ENCODE data around the gene NAALADL2. TPM values are rescaled to one million over a fixed set of nuclear protein-coding genes. Genes with fewer than 3 reads are reported as not detected.

Gene NAALADL2
- total RNA-seq, 2 experiments from 2014 or later = 0.30 to 1.2 TPM

GRCh38 chr3:175274474-175275218 lies 415.5 kb downstream of the NAALADL2 start:
- no peak for DNase-seq
- Histone ChIP-seq H3K4me1 (ENCODE audit: insufficient read depth, low read length) (no peaks in the 10 kb centered on the region), H3K36me3 (ENCODE audit: insufficient read depth, low read length) (no peaks in the 10 kb centered on the region), H3K27me3 (ENCODE audit: control insufficient read depth in 1 of 2, insufficient read depth in 2 of 2, low read length in 2 of 2) (no peaks in the 10 kb centered on the region), H3K4me3 (ENCODE audit: low read length) (no peak overlapping the region), H3K27ac (ENCODE audit: low read depth in 1 of 2, low read length in 2 of 2) (no peak overlapping the region), H3K9me3 (ENCODE audit: control insufficient read depth in 1 of 2, insufficient read depth in 1 of 2, low read length in 2 of 2) (peaks cover 0 to 4% of the 10 kb centered on the region in 2 experiments)
- CTCF ChIA-PET = no interaction called here
- intact Hi-C loops (cut with DNase I, micrococcal nuclease) = no loop called here
- no peak for TF ChIP-seq CTCF (IDR thresholded peaks at IDR 0.05)
- Mint-ChIP-seq H3K4me3 (no peak overlapping the region), H3K27me3 (no peaks in the 10 kb centered on the region), H3K36me3 (ENCODE audit: low read depth) (no peaks in the 10 kb centered on the region), H3K9me3 (peaks cover 3% of the 10 kb centered on the region), H3K4me1 (ENCODE audit: low read depth) (no peaks in the 10 kb centered on the region), H3K27ac (no peak overlapping the region)
- POLR2A ChIA-PET = no interaction called here
- ATAC-seq (ENCODE audit: poor library complexity) = no peak

DNA sequence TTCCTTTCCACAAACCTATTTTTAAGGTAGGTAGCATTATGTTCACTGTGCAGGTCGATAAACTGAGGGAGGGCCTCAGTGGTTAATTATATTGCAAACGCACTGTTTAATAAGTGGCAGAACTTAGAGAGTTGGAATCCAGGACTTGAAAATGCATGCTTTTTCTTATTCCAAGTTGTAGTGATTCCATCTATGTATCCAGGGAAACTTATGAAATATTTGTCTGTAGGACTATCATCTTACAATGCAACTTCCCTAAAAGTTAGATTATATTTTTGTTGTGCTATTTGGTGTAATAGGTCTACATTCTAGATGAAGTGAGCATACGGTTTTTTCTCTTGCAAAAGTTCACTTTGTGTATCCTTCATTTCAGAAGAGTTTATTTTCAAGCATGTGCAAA lies 419.5 kb downstream of the NAALADL2 start:
- DNase-seq (no peak), ATAC-seq (ENCODE audit: poor library complexity) (no peak)
- Mint-ChIP-seq H3K9me3 (peaks cover 3% of the 10 kb centered on the region), H3K4me3 (no peak overlapping the region), H3K27ac (no peak overlapping the region), H3K4me1 (ENCODE audit: low read depth) (no peaks in the 10 kb centered on the region), H3K27me3 (no peaks in the 10 kb centered on the region), H3K36me3 (ENCODE audit: low read depth) (no peaks in the 10 kb centered on the region)
- no peak overlapping the region for H3K27ac ChIP-seq (ENCODE audit: low read depth in 1 of 2, low read length in 2 of 2)
- H3K4me3 ChIP-seq (ENCODE audit: low read length) = no peak overlapping the region
- intact Hi-C loops (cut with DNase I, micrococcal nuclease) = no loop called here
- POLR2A ChIA-PET = no interaction called here
- no peaks in the 10 kb centered on the region for H3K36me3 ChIP-seq (ENCODE audit: insufficient read depth, low read length)
- H3K27me3 ChIP-seq (ENCODE audit: control insufficient read depth in 1 of 2, insufficient read depth in 2 of 2, low read length in 2 of 2) = no peaks in the 10 kb centered on the region
- CTCF ChIA-PET = no interaction called here
- no peaks in the 10 kb centered on the region for H3K9me3 ChIP-seq (ENCODE audit: control insufficient read depth in 1 of 2, insufficient read depth in 1 of 2, low read length in 2 of 2)
- no peaks in the 10 kb centered on the region for H3K4me1 ChIP-seq (ENCODE audit: insufficient read depth, low read length)
- no peak for TF ChIP-seq CTCF (IDR thresholded peaks at IDR 0.05)

- Histone ChIP-seq H3K4me1 (ENCODE audit: insufficient read depth, low read length) (no peaks in the 10 kb centered on the region), H3K9me3 (ENCODE audit: control insufficient read depth in 1 of 2, insufficient read depth in 1 of 2, low read length in 2 of 2) (no peaks in the 10 kb centered on the region), H3K27ac (ENCODE audit: low read depth in 1 of 2, low read length in 2 of 2) (no peak overlapping the region), H3K27me3 (ENCODE audit: control insufficient read depth in 1 of 2, insufficient read depth in 2 of 2, low read length in 2 of 2) (no peaks in the 10 kb centered on the region), H3K36me3 (ENCODE audit: insufficient read depth, low read length) (no peaks in the 10 kb centered on the region), H3K4me3 (ENCODE audit: low read length) (no peak overlapping the region)
- TF ChIP-seq CTCF (IDR thresholded peaks at IDR 0.05) = no peak
- POLR2A ChIA-PET = no interaction called here
- no peak overlapping the region for H3K27ac Mint-ChIP-seq
- H3K36me3 Mint-ChIP-seq (ENCODE audit: low read depth) = no peaks in the 10 kb centered on the region
- CTCF ChIA-PET = no interaction called here
- no peaks in the 10 kb centered on the region for H3K4me1 Mint-ChIP-seq (ENCODE audit: low read depth)
- H3K27me3 Mint-ChIP-seq = no peaks in the 10 kb centered on the region
- no peak for ATAC-seq (ENCODE audit: poor library complexity)
- H3K4me3 Mint-ChIP-seq = no peak overlapping the region
- DNase-seq = no peak
- H3K9me3 Mint-ChIP-seq = peaks cover 3% of the 10 kb centered on the region
- intact Hi-C loops (cut with DNase I, micrococcal nuclease) = no loop called here
Observed at GRCh38 chr3:175279457-175279856, 420.3 kb downstream of the NAALADL2 start.

Data from CD4-positive, alpha-beta T cell (primary cell).